HG03378 (cell line): ENCODE results near the gene ADAM23.

Experiments used
- ATAC-seq: cut with Tn5 transposase; IDR thresholded peaks from one replicate; pipeline ENCODE4 v1.9.1; 2021; ENCODE audit warnings: mild to moderate bottlenecking, moderate library complexity; ENCODE audit not compliant: unreplicated experiment

ADAM23 gene

DNA sequence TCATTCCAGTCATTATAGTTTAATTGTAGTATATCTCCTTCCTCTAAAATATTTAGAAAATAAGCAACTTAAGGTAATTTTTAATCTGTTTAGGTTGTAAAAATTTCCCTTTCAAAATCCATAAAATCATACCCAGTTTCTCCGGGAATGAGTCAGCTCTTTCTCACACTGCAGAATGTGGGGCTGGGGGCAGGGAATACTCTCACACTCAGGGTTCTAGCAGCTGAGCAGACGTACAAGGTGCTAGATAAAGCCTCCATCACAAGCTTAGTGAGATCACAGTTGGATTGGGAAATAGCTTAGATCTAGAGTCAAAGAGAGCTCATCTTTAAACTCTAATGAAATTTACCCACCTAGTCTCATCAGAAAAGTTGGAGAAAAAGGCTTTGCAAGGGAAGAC is 119.0 kb downstream of the ADAM23 start:
- no peak for ATAC-seq

DNA sequence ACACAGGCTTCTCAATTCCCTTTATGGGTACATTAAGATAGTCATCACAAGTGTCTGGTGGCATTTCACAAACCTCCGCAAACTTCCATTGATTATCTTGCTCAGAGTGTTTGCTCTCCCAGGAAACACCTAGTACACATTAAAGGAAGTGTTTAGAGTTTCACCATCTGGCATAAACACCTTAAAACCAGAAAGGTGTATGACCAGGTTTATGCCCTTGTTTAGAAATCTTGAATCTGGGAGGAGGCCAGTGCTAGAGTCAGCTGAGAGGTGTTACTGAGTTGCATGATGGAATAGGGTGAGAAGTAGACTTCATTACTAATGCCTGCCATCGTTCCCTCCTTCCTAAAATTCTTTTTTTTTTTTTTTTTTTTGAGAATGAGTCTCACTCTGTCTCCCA is 120.0 kb downstream of the ADAM23 start:
- no peak for ATAC-seq

DNA sequence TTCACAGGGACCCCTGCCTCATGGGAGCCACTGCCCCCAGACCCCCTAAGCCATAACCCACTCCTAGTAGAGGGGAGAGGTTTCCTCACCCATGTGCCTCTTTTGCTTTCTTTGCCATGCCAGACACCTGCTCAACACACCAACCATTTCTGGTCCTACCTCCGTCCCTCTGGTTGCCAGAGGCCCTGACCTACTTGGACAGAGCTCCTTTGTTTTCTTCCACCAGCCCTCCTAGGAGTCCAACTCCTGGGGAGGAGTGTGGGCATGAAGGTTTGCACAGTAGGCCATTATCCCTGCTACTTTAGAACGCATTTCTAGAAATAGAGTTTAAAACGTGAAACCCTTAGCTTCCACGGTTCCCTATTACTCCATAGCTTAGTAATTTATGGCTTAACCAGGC is 122.3 kb downstream of the ADAM23 start:
- ATAC-seq, result no peak

DNA sequence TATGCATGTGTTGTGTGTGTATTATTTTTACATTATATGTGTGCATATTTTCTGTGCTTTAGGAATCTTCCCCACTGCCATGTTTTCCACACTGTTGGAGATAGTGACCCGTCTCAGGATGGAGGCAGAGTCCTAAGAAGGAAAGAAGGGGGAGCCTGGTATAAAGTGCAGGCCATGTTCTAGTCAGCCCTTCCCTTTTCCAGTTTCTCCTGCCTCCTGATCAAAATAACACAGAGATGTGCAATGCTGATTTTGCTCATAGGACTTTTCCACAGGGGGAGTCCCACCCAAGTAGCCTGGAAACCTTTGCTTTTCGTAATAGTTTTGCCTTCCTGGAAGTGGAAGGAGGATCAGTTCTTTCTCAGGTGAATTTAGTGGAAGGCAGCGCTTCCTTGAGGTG is 126.1 kb downstream of the ADAM23 start:
- ATAC-seq, result no peak

DNA sequence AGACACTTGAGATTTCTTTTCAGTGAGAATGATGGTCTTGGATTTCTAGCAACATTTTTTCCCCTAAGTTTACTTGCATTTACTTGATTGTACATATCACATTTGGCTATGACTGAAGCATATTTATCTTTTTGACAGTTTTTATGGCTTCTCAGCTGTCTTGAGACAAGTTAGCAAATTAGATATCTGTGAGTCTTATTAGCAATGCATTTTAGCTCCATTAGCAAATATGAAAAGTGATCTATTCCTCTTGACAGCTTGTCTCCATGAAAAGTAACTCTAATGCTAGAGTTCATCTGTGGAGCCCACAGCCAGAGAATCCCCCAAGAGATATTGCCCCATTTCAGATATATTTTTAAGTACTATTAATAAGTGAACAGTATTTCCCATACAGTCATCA is 126.9 kb downstream of the ADAM23 start:
- ATAC-seq, result no peak

DNA sequence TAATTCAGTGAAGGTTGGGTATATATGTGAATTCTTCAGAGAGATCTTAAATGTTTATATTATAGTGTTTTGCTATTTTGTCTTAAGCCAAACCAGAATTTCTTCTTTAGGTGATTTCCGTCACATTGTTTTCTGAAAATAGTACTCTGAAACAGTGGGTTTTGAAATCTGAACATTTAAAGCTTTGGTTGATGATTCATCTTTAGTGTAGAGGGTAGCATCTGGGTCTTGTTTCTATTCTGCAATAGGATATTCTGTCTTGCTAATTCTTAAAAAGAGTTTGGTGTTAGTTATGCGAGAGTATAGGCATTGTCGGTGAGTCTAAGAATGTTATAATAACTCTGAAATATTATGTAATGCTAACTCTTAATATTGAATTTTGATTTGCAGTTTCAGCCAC is 129.4 kb downstream of the ADAM23 start:
- no peak for ATAC-seq

DNA sequence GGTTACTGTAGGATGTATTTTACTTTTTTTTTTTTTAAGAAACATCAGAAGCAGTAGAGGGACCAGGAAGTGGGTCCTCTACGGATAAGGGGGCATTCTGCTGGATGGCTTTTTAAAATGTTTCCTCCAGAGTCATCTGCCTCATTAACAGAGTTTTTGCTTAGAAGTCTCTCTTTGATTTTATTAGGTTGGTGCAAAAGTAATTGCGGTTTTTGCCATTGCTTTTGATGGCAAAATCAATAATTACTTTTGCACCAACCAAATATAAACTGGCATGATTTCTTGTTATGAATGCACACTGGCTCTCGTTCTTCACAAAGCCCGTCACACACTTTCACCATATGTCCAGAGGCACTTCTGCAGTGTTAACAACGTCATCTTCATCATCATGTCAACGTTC is 130.5 kb downstream of the ADAM23 start:
- no peak for ATAC-seq

DNA sequence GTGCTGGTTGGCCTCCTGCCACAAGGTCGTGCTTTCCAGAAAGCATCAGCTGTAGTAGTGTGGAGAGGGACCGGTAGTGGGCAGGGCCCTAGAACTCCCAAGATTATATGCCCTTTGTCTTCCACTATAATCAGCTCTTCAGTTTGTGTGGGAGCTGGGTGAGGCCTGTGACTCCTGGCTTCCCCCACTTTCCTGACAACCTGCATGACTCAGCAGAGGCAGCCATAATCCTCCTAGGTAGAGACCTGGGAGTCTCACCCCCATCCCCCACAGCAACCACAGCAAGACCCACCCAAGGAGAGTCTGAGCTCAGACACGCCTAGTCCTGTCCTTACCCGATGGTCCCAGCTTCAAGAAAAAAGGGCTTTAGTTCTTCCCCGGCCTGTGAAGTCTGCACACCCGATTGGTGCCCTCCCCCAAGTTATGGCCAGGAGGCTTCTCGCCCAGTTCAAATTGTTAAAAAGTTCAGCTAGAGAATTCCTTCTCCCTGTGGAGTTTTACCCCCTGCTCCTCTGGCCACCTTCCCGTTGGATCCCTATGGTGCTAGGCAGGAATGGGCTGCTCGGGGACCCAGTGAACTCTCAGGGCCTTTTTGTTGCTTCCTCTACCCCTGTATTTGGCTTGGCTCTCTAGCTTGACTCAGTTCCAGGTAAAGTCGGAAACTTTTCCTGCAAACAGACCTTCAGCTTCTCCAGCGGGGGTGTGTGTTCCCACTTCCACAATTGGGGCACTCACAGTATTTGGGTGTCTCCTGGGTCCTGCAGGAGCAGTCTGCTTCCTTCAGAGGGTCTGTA is 141.2 kb downstream of the ADAM23 start:
- no peak for ATAC-seq

DNA sequence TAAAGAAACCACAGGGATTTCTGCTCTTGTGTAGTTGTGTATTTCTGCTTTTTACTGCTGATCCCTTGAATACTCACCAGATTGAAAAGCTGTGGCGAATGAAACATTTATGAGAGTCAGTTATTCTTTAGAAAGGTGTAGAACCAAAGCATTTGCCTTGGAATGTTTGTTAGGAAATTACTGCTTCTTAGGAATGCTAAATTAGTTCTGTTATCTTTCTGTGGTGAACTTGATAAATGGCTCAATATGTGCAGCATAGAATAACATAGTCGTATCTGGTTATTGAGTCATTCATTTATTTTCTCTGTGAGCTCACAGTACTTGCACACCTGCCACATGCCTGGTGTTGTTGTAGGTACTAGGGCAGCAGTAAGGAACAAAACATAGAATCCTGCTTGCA is 142.0 kb downstream of the ADAM23 start:
- ATAC-seq, result no peak

DNA sequence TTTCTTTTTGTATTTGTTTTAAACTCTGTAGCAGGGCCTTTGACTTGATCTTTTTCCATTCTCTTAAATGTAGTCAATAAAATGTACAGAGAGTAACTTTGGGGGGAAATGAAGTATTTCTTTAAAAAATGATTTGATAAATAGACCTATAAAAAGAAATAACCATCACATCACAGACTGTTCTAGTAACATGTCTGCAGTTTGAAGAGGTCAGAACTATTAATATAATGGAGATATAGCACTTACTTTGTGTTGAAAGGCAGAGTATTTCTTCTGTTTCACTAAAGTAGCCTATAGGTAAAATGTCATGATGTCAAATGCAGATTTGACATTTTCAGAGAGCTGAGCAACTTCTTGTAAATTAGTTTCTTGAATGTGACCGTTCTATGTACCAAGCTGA is 143.3 kb downstream of the ADAM23 start:
- no peak for ATAC-seq

DNA sequence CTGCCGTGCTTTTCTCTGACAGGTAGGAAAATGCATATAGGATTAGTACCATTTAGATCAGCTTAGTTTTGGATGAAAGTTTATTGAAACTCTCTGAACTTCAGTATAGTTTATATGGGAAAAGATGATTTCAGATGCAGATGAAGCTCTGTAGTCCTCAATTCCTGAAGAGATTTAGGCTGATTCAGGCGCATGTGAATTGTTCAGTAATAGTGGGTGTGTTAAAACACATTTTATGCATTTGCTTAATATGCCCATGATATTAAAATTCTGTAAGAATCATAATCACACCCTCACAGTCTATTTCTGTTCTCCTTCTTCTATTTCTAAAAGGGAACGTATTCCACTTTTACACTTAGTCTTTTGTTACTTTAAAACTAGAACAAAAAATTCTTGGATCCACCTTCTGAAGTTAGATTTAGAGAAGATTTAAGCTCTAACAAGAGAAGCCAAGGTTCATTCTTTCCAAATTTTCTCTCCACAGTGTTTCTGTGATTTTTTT is 154.4 kb downstream of the ADAM23 start:
- ATAC-seq, result no peak

DNA sequence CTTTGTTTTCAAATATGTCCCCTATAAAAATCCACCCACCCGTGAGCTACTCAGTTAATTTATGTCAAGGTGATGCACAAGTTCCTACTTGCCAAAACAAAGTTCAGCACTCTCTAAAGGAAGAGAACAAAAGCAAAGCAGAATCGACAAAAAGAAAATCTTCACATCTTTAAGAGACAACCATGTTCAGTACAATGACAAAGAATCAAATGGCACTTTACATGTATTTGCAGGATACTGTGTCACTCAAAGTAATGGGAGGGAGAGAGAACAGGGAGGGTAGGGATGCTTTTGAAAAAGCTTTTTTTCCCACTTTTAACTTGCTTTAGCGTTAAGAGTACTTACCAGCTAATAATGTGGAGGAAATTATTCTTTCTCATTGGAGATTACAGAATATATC is 159.9 kb downstream of the ADAM23 start:
- no peak for ATAC-seq

DNA sequence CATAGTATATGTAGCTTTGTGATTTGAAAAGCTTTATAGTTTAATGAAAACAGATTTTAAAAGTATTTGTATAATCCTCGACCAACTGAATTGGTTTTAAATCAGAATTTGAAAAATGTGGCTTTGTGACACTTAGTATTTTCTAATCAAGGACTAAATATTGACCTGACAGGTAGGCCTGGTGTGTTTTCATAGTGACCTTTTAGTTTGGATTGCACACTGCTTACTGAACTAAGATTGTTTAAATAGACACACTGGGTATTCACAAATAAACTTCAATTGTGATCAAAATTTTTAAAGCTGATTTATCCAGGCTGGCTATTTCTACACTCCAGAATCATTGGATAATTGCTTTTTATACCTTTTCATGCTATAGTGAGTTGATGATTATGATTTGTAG is 167.1 kb downstream of the ADAM23 start:
- ATAC-seq, result no peak

DNA sequence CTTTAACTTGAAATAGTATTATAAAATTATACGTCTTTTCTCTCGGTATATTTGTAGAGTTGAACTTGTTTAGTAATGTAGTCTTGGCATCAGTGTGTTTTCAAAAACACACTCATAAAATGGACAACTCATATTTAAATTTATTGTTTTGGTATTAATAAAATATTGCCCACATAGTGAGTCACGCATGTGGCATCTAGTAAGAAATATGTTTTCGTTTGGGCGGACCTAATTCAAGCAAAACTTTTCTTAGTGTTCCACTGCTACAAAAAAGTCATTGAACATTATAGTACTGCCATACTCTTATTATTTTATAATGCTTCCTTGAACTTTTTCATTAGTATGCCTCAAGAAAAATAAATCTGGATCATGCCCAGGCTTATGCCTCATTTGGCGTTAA is 167.9 kb downstream of the ADAM23 start:
- ATAC-seq, result no peak

DNA sequence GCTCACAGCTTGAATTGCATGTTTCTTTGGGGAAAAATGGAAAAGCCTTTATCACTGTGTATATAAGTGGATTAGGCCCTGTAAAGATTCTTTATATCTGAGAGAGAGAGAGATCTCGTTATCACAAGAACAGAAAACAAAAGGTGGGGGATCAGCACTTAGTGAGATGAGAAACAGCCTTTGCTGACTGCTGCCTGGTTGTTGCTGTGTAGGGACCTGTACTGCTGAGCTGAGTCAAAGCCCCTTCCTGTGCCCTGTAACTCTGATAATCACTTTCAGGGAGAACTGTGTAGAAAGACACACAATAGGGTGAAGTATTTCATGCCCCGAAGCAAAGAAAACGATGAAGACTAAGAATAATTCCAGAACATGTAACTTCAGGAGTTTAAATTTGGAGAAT is 168.4 kb downstream of the ADAM23 start:
- no peak for ATAC-seq

DNA sequence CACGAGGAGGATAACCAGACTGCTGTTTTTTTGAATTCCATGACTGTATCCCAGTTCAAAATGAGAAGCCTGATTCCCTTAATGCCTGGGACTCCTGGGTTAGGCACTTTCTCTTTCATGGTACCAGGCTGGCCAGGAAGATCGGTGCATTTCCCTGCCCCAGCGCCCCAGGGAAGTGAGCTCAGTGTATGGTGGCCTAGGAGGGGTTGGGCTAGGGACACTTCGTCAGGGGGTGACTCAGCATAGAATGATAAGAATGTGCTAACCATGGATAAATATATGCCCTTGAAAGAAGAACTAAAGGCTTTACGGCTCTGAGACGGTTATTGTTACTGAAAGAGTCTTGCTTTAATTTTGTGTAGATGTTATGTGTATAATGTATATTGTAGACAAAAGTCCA is 171.5 kb downstream of the ADAM23 start:
- ATAC-seq, result no peak

DNA sequence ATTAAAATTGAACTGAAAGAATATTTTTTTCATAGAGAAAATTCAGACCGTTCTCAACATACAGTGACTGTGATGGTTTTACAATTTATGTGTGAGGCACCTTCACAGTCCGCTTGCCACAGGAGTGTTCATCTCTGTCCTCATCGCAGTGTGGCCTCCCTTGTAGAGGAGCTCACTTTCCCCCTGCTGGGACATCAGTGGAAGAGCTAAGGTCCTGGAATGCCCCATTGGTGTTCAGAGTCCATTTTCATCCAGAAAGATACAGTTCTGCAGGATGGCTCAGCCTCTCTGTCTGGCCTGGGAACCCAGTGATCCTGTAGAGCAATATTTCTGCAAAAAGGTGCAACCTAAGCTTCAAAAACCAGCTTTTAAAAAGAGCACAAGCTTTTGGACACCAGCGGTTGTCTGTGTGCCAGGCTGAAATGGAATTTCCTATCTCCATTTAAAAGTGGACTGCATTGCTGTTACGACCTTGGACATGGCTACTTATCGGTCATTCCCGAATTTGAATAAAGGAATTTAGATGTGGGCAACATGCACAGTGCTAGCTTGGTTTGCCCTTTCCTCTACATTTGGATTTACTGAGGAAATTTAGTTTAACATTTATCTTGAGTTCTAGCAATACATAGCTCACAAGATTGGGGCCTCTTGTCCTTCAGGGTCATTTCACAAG is 172.2 kb downstream of the ADAM23 start:
- no peak for ATAC-seq

DNA sequence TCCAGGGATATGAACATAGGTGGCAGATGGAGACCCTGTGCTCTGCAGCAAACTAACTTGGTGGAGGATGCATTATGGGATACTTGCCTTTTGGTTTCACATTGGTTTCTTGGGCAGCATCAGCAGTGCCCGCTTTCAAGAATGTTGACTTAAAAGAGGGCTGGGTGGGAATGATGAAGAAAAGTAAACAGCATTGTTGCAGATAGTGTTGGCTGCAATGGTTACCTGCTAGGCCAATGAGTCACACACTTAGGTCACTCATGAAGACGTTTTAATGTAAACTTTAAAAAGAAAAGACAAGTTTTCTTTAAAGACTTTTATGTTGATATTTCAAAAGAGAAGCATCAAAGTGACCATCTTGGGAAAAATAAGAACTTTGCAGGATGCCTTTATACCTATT is 172.8 kb downstream of the ADAM23 start:
- ATAC-seq, result no peak

DNA sequence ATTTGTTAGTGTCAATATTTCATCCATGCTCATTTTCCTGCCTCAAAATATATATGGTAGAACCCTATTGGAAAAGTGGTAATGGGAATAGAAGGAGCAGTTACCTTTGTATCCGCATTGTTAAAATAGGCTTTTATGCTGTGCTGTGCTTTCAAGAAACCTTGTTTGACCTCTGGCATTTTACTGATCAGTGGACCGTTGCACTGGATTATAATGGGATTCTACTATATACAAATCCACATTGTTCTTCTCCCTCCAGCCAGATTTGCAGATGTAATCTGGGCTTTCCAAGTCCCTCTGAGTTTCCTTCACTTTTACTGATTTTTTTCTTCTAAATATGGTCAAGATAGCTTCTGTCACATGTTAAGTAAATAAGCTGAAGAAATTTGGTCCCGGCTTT is 175.7 kb downstream of the ADAM23 start:
- ATAC-seq, result no peak

DNA sequence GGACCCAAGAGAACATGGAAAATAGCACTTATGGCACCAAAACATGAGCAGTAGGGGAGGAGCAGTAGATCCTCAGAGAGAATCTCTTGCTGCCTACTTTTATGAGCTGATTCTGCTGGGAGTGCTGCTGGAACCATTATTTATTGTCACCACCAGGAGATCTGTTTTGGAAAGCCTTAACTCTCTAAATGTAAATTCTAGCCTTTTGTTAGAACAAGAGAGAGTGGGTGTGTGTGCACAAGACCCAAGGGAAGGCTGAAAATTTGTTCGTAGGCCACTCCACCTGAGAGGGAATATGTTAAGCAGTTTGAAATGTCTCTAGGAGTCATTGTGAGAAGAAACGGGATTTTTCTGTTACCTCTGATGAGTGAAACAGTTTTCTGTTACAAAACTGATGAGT is 182.8 kb downstream of the ADAM23 start:
- no peak for ATAC-seq

DNA sequence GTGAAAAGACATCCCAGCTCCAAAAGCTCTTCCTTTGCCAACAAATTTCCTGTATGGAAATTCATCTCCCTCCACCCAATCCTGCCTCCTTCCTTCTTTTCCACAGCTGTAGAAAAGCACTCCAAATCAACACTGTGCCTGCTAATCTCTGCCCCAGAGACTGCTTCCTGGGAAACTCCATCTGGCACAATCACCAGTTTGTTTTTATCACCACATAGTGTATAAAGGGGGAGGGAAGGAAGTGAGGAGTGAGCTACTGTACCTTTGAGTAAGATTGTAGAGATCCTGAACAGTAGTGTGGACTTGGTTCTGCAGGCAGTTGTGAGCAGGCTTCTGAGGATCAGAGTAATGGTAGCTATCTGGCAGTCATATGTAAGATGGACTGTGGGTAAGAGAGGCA is 184.3 kb downstream of the ADAM23 start:
- ATAC-seq, result no peak

DNA sequence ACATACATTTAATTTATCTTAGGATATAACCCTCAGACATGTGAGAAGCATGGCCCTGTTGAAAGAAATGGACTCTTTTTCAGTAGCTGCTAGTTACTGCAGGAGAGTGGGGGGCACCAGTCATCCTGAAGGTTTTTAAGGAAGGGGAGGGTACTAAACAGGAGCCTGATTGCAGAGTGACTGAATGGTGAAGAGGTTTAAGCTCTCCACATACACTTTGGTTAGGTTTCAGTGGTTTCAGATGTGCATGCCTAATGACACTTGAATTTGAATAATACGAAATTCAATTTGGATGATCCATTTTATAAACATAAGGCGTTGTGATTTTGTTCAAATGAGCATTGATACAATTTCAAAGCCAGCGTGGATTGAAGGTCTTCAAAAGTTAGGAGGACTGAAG is 188.0 kb downstream of the ADAM23 start:
- ATAC-seq, result no peak

DNA sequence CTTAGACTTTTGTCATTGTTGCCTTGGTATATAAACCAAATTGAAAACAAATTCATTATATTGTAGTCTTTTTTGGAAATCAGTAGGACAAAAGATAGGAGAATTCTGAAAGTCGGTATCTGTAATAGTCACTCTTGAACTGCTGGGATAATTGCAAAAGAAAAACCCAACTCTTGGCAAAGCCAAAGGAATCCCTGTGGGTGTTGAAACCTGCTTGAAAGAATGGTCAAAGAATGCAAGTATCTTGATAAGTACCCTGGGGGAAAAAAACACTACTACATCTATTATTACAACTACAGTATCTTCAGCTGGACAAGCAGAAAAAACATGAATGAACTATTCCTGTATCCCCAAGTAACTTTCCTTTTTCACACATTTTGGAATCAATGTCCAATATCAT is 191.7 kb downstream of the ADAM23 start:
- ATAC-seq, result no peak
